ENCODE data around the gene HRCT1. TPM values are rescaled to one million over a fixed set of nuclear protein-coding genes. Genes with fewer than 3 reads are reported as not detected.
A peak's percentile ranks its signal among the peaks of the same experiment; 100 is the strongest.

HRCT1 gene
- total and polyA plus RNA-seq, 12 donors, result 0.35 to 5.9 (median 1.7) TPM; not detected in 3

DNA sequence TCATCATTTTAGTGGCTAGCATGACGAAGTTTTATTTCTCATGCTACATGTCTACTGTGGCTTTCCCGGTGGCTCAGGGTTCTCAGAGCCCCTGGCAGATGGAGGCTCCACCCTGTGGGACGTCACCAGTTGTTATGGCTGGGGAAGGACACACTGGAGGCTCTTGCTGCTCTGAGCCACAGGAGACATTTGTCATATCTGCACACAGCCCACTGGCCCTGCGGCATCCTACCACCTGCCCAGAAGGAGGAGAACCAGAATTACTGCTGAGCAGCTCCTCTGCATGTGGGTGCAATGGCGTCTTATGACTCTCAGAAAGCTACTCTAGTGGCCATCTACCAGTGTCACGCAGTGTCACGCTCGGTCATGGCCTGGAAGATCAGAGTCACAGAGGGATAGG is 42.4 kb upstream of the HRCT1 start:
- Histone ChIP-seq H3K36me3 (replicated peaks in 1 of 2) (no peaks in the 10 kb centered on the region), H3K27me3 (peaks cover 8% of the 10 kb centered on the region), H3K4me1 (replicated peaks in 1 of 2) (no peaks in the 10 kb centered on the region), H3K27ac (no peak overlapping the region), H3K9me3 (replicated peaks in 1 of 3) (no peaks in the 10 kb centered on the region), H3K4me3 (no peak overlapping the region)
- WGBS, 4 donors, result 60 to 76% (median 67%) methylated on average over 1 to 8 of the region's 8 CpGs
- peak in 2 of 7 donors; percentile 17 to 45 for DNase-seq
- TF ChIP-seq, protein P1, sequence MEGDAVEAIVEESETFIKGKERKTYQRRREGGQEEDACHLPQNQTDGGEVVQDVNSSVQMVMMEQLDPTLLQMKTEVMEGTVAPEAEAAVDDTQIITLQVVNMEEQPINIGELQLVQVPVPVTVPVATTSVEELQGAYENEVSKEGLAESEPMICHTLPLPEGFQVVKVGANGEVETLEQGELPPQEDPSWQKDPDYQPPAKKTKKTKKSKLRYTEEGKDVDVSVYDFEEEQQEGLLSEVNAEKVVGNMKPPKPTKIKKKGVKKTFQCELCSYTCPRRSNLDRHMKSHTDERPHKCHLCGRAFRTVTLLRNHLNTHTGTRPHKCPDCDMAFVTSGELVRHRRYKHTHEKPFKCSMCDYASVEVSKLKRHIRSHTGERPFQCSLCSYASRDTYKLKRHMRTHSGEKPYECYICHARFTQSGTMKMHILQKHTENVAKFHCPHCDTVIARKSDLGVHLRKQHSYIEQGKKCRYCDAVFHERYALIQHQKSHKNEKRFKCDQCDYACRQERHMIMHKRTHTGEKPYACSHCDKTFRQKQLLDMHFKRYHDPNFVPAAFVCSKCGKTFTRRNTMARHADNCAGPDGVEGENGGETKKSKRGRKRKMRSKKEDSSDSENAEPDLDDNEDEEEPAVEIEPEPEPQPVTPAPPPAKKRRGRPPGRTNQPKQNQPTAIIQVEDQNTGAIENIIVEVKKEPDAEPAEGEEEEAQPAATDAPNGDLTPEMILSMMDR (IDR thresholded peaks at IDR 0.05), result no peak
- no peak for TF ChIP-seq POLR2A (IDR thresholded peaks at IDR 0.05)
- intact Hi-C loops (cut with DNase I), result no loop called here

GRCh38 chr9:35864695-35865255 is 41.2 kb upstream of the HRCT1 start:
- no peak overlapping the region for H3K27ac ChIP-seq
- no peak overlapping the region for H3K4me3 ChIP-seq
- intact Hi-C loops (cut with DNase I), result no loop called here
- no peaks in the 10 kb centered on the region for H3K4me1 ChIP-seq (replicated peaks in 1 of 2)
- no peaks in the 10 kb centered on the region for H3K36me3 ChIP-seq (replicated peaks in 1 of 2)
- peak in 1 of 7 donors; percentile 27 for DNase-seq
- H3K9me3 ChIP-seq (replicated peaks in 1 of 3), result no peaks in the 10 kb centered on the region
- peaks cover 8% of the 10 kb centered on the region for H3K27me3 ChIP-seq
- no peak for TF ChIP-seq POLR2A (IDR thresholded peaks at IDR 0.05)
- TF ChIP-seq, protein P1 (IDR thresholded peaks at IDR 0.05), result no peak
- 72 to 91% (median 83%) methylated on average over 6 to 8 of the region's 8 CpGs for WGBS, 4 donors

DNA sequence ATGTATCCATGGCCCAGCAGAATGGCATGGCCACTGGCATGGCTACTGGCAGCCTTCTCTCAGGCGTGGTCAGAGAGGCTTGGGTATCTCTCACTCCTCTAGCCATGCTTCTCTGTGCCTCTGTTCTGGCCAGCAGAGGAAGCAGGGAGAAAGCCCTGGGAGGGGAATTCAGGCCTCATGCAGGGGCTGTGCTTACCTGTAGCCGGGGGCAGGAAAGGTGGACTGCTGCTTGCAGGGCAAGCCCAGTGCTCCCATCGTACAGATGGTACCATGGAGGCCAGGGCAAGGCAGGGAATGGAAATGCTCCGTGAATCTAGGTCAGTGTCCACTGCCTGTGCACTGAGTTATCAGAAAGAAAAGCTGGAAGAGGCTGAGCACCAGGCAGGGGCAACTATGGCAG is 38.5 kb upstream of the HRCT1 start:
- Histone ChIP-seq H3K4me1 (replicated peaks in 1 of 2) (no peaks in the 10 kb centered on the region), H3K27me3 (peaks cover 12% of the 10 kb centered on the region), H3K36me3 (replicated peaks in 1 of 2) (no peaks in the 10 kb centered on the region), H3K9me3 (replicated peaks in 1 of 3) (no peaks in the 10 kb centered on the region), H3K27ac (no peak overlapping the region), H3K4me3 (no peak overlapping the region)
- DNase-seq, result peak in 1 of 7 donors; percentile 30
- TF ChIP-seq, protein P1 (IDR thresholded peaks at IDR 0.05), result no peak
- TF ChIP-seq POLR2A (IDR thresholded peaks at IDR 0.05), result no peak
- intact Hi-C loops (cut with DNase I), result no loop called here
- WGBS, 4 donors, result 84 to 89% (median 86%) methylated on average over 3 to 4 of the region's 4 CpGs

DNA sequence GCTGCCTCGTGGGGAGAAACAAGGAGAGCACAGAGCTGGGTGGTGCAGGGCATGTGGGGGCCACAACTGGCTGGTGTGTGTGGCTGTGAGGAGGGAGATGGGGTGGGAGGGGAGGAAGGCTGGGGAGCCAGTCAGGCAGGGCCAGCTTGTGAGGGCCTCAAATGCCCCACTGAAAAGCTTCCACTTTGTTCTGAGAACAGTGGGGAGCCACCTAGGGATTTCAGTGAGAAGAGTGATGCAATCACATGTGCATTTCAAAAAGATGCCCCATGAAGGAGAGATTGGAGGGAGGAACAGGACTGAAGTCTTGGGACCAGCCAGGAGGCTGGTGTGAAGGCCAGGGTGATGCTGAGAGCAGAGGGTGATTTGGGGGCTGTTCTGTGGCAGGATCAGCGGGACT is 37.1 kb upstream of the HRCT1 start:
- H3K27ac ChIP-seq, result no peak overlapping the region
- DNase-seq, result peak in 1 of 7 donors; percentile 15
- H3K9me3 ChIP-seq (replicated peaks in 1 of 3), result no peaks in the 10 kb centered on the region
- no peak overlapping the region for H3K4me3 ChIP-seq
- H3K27me3 ChIP-seq, result peaks cover 12% of the 10 kb centered on the region
- no peaks in the 10 kb centered on the region for H3K4me1 ChIP-seq (replicated peaks in 1 of 2)
- H3K36me3 ChIP-seq (replicated peaks in 1 of 2), result no peaks in the 10 kb centered on the region
- TF ChIP-seq, protein P1 (IDR thresholded peaks at IDR 0.05), result no peak
- TF ChIP-seq POLR2A (IDR thresholded peaks at IDR 0.05), result no peak
- intact Hi-C loops (cut with DNase I), result no loop called here
- WGBS, 4 donors, result 67 to 77% (median 69%) methylated on average over 2 of the region's 2 CpGs

All from adrenal gland (tissue), 12 donors.